Mucosa of descending colon (tissue), 3 donors: Measurements from ENCODE around the gene ABHD2. TPM values are rescaled to one million over a fixed set of nuclear protein-coding genes. Genes with fewer than 3 reads are reported as not detected.

Experiments used
- ATAC-seq: fragments of 200-7000 bp; cut with Tn5 transposase; one replicate; pipeline ENCODE4 v1.9.1; 2020; ENCODE audit warnings: mild to moderate bottlenecking, moderate library complexity
- DNase-seq, 3 donors: peaks; one replicate each; pipeline ENCODE4 v3.0.0-alpha.2; 2020
- H3K36me3 ChIP-seq: fragments of 200-600 bp; one replicate; pipeline ENCODE4 v1.8.0; 2021; ENCODE audit warnings: low read depth, mild to moderate bottlenecking
- H3K4me1 ChIP-seq: fragments of 200-600 bp; one replicate; pipeline ENCODE4 v1.8.0; 2021; ENCODE audit warnings: low read depth, mild to moderate bottlenecking
- H3K4me3 ChIP-seq: fragments of 200-600 bp; one replicate; pipeline ENCODE4 v1.8.0; 2021; ENCODE audit warnings: mild to moderate bottlenecking
- H3K9me3 ChIP-seq: fragments of 200-600 bp; one replicate; pipeline ENCODE4 v1.8.0; 2021; ENCODE audit warnings: mild to moderate bottlenecking
- intact Hi-C, 2 donors: fragments of 100-400 bp; cut with DNase I in 1 of 2; cut with micrococcal nuclease in 1 of 2; formaldehyde crosslinking; loops; one replicate each; pipeline versions ENCODE4 v1.11.0 to v1.11.1; 2022; cut with DNase I, micrococcal nuclease
- total RNA-seq, 3 donors: library from RNA; stranded (reverse); fragmentation: NEBNext Ultra II Directional in 2 of 3; extraction: Animal tissue kit (Norgen Biotek cat#: 25700) in 2 of 3; gene quantifications; one replicate each; pipeline versions ENCODE4 v1.2.1 to v1.2.4, GENCODE V29; 2021 to 2023
- TF ChIP-seq, protein P1 (sequence below): fragments of 200-600 bp; IDR thresholded peaks from one replicate; pipeline ENCODE4 v1.8.0; 2022; ENCODE audit warnings: antibody characterized with exemption, mild to moderate bottlenecking
- donor health status: DM: no; HTN: no; CAD: no; lungs with moderate emphysema.
- donor health status: DM: no; HTN: no; CAD: no.
- donor health status: DM: no; HTN: yes; CAD: no.

Gene ABHD2
- total RNA-seq, 3 donors from 2014 or later, result 82.2 to 156 (median 92.7) TPM

DNA sequence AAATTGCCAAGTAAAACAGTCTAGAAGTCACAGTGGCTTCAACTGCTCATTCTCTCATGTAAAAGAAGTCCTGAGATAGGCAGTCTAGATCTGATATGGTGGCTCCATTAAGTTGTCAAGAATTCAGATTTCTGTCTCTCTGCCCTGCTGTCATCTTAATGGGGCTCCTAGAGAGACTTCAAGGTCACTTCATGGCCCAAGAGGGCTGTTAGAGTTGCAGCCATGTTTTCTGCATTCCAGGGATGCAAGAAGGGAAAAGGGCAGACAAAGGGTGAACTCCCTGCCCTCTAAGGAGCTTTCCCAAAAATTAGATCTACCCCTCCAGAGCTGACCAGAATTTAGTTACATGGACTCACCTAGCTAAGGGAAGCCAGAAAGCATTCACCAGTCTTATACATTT is 23.1 kb downstream of the ABHD2 start:
- Histone ChIP-seq H3K9me3 (no peaks in the 10 kb centered on the region), H3K36me3 (no peaks in the 10 kb centered on the region), H3K4me1 (peaks cover 35% of the 10 kb centered on the region), H3K4me3 (no peak overlapping the region)
- DNase-seq (no peak), ATAC-seq (no peak)
- intact Hi-C loops, result no loop called here
- TF ChIP-seq, protein P1, sequence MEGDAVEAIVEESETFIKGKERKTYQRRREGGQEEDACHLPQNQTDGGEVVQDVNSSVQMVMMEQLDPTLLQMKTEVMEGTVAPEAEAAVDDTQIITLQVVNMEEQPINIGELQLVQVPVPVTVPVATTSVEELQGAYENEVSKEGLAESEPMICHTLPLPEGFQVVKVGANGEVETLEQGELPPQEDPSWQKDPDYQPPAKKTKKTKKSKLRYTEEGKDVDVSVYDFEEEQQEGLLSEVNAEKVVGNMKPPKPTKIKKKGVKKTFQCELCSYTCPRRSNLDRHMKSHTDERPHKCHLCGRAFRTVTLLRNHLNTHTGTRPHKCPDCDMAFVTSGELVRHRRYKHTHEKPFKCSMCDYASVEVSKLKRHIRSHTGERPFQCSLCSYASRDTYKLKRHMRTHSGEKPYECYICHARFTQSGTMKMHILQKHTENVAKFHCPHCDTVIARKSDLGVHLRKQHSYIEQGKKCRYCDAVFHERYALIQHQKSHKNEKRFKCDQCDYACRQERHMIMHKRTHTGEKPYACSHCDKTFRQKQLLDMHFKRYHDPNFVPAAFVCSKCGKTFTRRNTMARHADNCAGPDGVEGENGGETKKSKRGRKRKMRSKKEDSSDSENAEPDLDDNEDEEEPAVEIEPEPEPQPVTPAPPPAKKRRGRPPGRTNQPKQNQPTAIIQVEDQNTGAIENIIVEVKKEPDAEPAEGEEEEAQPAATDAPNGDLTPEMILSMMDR, result no peak

DNA sequence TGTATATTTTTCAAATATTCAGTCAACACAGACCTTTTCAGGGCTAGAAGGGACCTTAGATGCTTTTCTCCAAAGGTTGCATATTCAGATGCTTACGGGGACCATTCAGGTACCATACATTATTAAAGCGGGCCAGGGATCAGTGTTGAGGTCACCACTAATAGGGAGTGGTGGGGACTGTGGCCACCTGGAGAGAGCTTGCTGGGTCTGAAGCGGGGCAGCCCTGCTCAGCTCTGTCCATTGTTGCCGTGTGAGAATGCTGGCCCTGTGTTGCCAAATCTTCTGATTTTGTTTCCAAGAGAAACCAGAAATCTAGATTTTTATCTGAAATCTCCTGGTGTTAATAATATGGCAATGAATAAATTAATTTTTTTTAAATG is 23.7 kb downstream of the ABHD2 start:
- intact Hi-C loops, result no loop called here
- TF ChIP-seq, protein P1, result no peak
- no peaks in the 10 kb centered on the region for H3K9me3 ChIP-seq

DNA sequence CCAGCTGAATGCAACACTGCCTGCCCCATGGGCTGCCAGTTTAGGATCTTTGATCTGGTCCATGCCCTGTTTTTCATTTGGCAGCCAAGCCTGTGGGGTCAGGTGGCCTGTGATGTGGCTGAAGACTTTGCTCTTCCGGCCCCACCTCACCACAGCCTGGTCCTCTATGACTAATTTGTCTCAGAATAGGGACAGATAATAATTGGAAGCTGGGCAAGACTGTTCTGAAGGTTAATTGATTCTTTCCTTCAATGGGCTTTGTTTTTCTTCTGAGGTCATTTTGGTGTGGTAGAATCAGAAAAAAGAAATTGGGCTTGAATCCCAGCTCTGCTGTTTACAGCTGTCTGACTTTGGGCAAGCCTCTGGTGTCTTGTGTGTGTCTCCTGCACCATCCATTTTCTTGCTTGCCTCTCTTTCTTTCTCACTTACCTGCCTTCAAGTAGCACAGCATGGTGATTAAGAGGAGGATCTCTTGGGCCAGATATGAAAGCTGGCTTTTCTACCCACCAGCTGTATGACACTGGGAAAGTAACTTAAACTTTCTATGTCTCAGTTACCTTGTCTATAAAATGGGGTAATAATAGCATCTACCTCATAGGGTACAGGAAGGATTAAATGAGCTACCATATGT is 24.2 kb downstream of the ABHD2 start:
- no peaks in the 10 kb centered on the region for H3K36me3 ChIP-seq
- no peak overlapping the region for H3K4me3 ChIP-seq
- TF ChIP-seq, protein P1, result no peak
- DNase-seq (peak; percentile 73 to 78 (median 73)), ATAC-seq (peak; percentile 89)
- peaks cover 37% of the 10 kb centered on the region for H3K4me1 ChIP-seq
- intact Hi-C loops, result no loop called here
- no peaks in the 10 kb centered on the region for H3K9me3 ChIP-seq

More for the DNA sequence above, 23.7 kb downstream of the ABHD2 start:
- Histone ChIP-seq H3K4me3 (no peak overlapping the region), H3K4me1 (peaks cover 37% of the 10 kb centered on the region), H3K36me3 (no peaks in the 10 kb centered on the region)
- ATAC-seq, result no peak
- no peak for DNase-seq

DNA sequence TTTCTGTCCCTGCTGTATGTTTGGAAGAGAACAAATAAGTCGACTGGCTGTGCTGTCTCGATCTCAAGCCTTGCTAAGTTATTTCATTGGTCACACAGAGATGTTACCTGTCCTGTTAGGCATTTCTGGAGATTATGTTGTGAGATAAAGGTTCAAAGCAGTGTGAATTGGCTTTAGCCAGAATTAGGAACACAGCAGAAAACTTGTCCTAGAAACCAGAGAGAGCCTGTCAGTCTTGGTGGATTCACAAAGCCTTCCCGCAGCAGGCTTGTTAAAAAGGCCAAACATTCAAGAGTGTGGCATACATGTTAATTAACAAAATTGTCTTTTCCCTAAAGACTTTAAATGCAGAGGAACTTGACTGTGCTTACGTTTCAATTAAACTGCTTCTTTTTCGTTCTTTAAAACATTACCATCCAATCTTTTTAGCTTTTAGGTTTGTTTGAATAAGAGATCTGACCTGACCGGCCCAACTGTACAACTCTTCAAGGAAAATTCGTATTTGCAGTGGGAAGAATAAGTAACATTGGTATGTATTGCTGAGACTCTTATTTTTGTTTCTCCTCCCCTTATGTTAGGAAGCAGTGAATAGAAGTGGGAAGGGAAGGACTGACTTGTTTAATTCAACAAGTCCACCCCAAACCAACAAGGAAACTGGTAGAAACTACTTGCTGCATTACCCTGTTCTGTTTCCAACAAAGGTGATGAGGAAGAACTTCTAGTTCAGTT is 25.2 kb downstream of the ABHD2 start:
- Histone ChIP-seq H3K4me3 (no peak overlapping the region), H3K4me1 (peaks cover 36% of the 10 kb centered on the region), H3K36me3 (no peaks in the 10 kb centered on the region), H3K9me3 (no peaks in the 10 kb centered on the region)
- intact Hi-C loops, result no loop called here
- no peak for DNase-seq
- TF ChIP-seq, protein P1, result no peak
- no peak for ATAC-seq

DNA sequence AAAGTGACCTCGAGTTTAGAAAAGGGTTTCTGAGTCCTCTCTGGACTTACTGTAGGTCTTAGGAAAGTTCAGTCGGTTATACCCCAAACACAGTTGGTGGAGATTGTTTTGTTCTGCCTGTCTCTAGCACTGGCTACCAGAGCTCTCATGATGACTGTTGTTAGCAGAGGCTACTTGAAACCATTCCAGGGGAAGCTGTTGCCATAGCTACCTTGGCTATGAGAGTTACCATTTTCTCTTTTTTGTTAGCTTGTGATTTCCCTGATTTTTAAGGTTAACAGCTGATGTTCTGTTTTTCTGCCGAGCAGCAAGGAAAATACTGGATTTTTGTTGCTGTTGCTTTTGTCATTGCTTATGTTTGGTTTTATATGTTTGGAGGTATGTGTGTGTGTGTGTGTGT is 26.7 kb downstream of the ABHD2 start:
- ATAC-seq, result peak; percentile 13
- H3K4me1 ChIP-seq, result peaks cover 50% of the 10 kb centered on the region
- TF ChIP-seq, protein P1, result no peak
- no peaks in the 10 kb centered on the region for H3K36me3 ChIP-seq
- DNase-seq, result peak in 1 of 3 donors; percentile 54
- no peak overlapping the region for H3K4me3 ChIP-seq
- intact Hi-C loops, result no loop called here
- H3K9me3 ChIP-seq, result no peaks in the 10 kb centered on the region
